Measurements from ENCODE around the gene KCNJ6. TPM values are rescaled to one million over a fixed set of nuclear protein-coding genes. Genes with fewer than 3 reads are reported as not detected.

KCNJ6 gene
- total and polyA plus RNA-seq, 2 of the 8 experiments (the other 6 are each of a cell fraction or from before 2014, with no cell fraction given), result 0.51 to 1.2 TPM

GRCh38 chr21:37788503-37788902, 127.8 kb downstream of the KCNJ6 start (continued):
- TF ChIP-seq CHD7 (IDR thresholded peaks at IDR 0.05; ENCODE audit: insufficient replicate concordance, low read length), result no peak
- no peak for TF ChIP-seq JUN (IDR thresholded peaks at IDR 0.05; ENCODE audit: low read depth, low read length)
- TF ChIP-seq EGR1 (IDR thresholded peaks at IDR 0.05; ENCODE audit: borderline replicate concordance, low read depth, low read length), result no peak
- no peak for TF ChIP-seq RFX5 (IDR thresholded peaks at IDR 0.05; ENCODE audit: borderline replicate concordance, low read depth, low read length)
- TF ChIP-seq TAF7 (optimal IDR thresholded peaks at IDR 0.05; ENCODE audit: borderline replicate concordance, low read depth, low read length), result no peak
- no peak for TF ChIP-seq BRCA1 (IDR thresholded peaks at IDR 0.05; ENCODE audit: low read depth, low read length)
- no peak for TF ChIP-seq POLR2AphosphoS5 (IDR thresholded peaks at IDR 0.05; ENCODE audit: low read depth, low read length)
- no peak for TF ChIP-seq GABPA (IDR thresholded peaks at IDR 0.05; ENCODE audit: borderline replicate concordance, insufficient read depth, low read length)
- TF ChIP-seq SAP30 (IDR thresholded peaks at IDR 0.05; ENCODE audit: insufficient read depth, insufficient replicate concordance, low read length), result no peak
- no peak for TF ChIP-seq NRF1 (IDR thresholded peaks at IDR 0.05; ENCODE audit: low read depth, low read length)
- TF ChIP-seq MAFK (IDR thresholded peaks at IDR 0.05; ENCODE audit: low read depth, low read length), result no peak
- no peak for TF ChIP-seq NANOG (IDR thresholded peaks at IDR 0.05; ENCODE audit: insufficient read depth, low read depth, low read length, poor library complexity, severe bottlenecking)
